Measurements from ENCODE around the gene NUP210L.
"Not testable (repeated sequence)": the region's sequence is repeated elsewhere in the genome, so short reads cannot be mapped to it uniquely, and the experiment has no call there.

NUP210L gene

GRCh38 chr1:154167461-154167860, 12.6 kb upstream of the NUP210L start:
- DNase-seq = no peak

GRCh38 chr1:154166207-154166606, 11.3 kb upstream of the NUP210L start:
- DNase-seq = no peak

GRCh38 chr1:154159554-154159953, 4.7 kb upstream of the NUP210L start:
- DNase-seq = no peak

GRCh38 chr1:154158307-154159125, 3.6 kb upstream of the NUP210L start:
- no peak for DNase-seq

- DNase-seq = no peak
Measured at GRCh38 chr1:154157520-154158306, 2.8 kb upstream of the NUP210L start.

GRCh38 chr1:154155251-154155650, 378 bp upstream of the NUP210L start:
- DNase-seq = no peak

- DNase-seq = no peak
Measured at GRCh38 chr1:154154053-154154452, 820 bp downstream of the NUP210L start.

- no peak for DNase-seq
Measured at GRCh38 chr1:154151311-154151710, 3.6 kb downstream of the NUP210L start.

- peak; percentile 44 for DNase-seq
Measured at GRCh38 chr1:154148807-154149206, 6.1 kb downstream of the NUP210L start.

GRCh38 chr1:154147505-154147904, 7.4 kb downstream of the NUP210L start:
- not testable (repeated sequence) for DNase-seq

GRCh38 chr1:154145986-154146385, 8.9 kb downstream of the NUP210L start:
- no peak for DNase-seq

GRCh38 chr1:154142358-154142757, 12.5 kb downstream of the NUP210L start:
- no peak for DNase-seq

GRCh38 chr1:154141240-154141639, 13.6 kb downstream of the NUP210L start:
- no peak for DNase-seq

GRCh38 chr1:154137888-154138287, 17.0 kb downstream of the NUP210L start:
- DNase-seq = no peak

GRCh38 chr1:154133256-154133655, 21.6 kb downstream of the NUP210L start:
- DNase-seq = no peak

- DNase-seq = no peak
Measured at GRCh38 chr1:154129391-154129970, 25.4 kb downstream of the NUP210L start.

GRCh38 chr1:154123205-154123604, 31.7 kb downstream of the NUP210L start:
- not testable (repeated sequence) for DNase-seq

- no peak for DNase-seq
Measured at GRCh38 chr1:154117642-154118041, 37.2 kb downstream of the NUP210L start.

GRCh38 chr1:154115180-154115579, 39.7 kb downstream of the NUP210L start:
- no peak for DNase-seq

GRCh38 chr1:154104433-154105082, 50.3 kb downstream of the NUP210L start:
- DNase-seq = no peak

GRCh38 chr1:154100141-154100540, 54.7 kb downstream of the NUP210L start:
- DNase-seq = not testable (repeated sequence)

GRCh38 chr1:154097873-154098272, 57.0 kb downstream of the NUP210L start:
- DNase-seq = no peak

GRCh38 chr1:154095456-154096060, 59.3 kb downstream of the NUP210L start:
- no peak for DNase-seq

Measured in KG1 (cell line).